Pancreas (tissue), 10 donors: ENCODE results near the gene EIF4A3. TPM values are rescaled to one million over a fixed set of nuclear protein-coding genes. Genes with fewer than 3 reads are reported as not detected.

ENCODE experiments used
- ATAC-seq, 4 donors: fragments of 200-7000 bp; cut with Tn5 transposase; one replicate each; pipeline versions ENCODE4 v1.8.0 to v1.9.1; 2020; ENCODE audit warnings: mild to moderate bottlenecking in 4 of 4, moderate library complexity in 4 of 4
- DNase-seq, 6 donors: peaks; one replicate each; pipeline ENCODE4 v3.0.0-alpha.2; 2020
- FAIRE-seq: peaks from 2 replicates; lab custom pipeline; 2012; peaks lifted over from hg19 to GRCh38; lab: Jason Lieb, UNC
- H3K27ac ChIP-seq, 4 donors: fragments of 200-600 bp; sonication (generic); 1 replicate in 3 of 4; 2 replicates in 1 of 4; pipeline versions ENCODE4 v1.5.0 to v1.8.0; 2020
- H3K27me3 ChIP-seq, 4 donors: fragments of 200-600 bp; one replicate each; pipeline ENCODE4 v1.8.0; 2021
- H3K36me3 ChIP-seq, 3 donors: fragments of 200-600 bp; sonication (generic) in 1 of 3; one replicate each; pipeline versions ENCODE4 v1.5.0 to v1.8.0; 2020 to 2021
- H3K4me1 ChIP-seq, 3 donors: fragments of 200-600 bp; one replicate each; pipeline ENCODE4 v1.8.0; 2021
- H3K4me3 ChIP-seq, 4 donors: fragments of 200-600 bp; sonication (generic) in 2 of 4; one replicate each; pipeline versions ENCODE4 v1.5.0 to v1.8.0; 2020 to 2021
- H3K9me3 ChIP-seq, 4 donors: fragments of 200-600 bp; one replicate each; pipeline ENCODE4 v1.8.0; 2021
- WGBS, 2 donors: extraction: QIAGEN DNeasy Blood & Tissue Kit; methylation state at CpG; one replicate each; pipeline ENCODE4 v1.1.7; 2013; 5-methylcytosine and 5-hydroxymethylcytosine counted together
- intact Hi-C, 3 donors: fragments of 100-400 bp; cut with DNase I; formaldehyde crosslinking; loops; one replicate each; pipeline versions ENCODE4 v1.11.1 to v1.14.2; 2022
- polyA plus RNA-seq, 2 donors: library from polyadenylated mRNA; stranded (reverse); fragments of 200-250 nt; gene quantifications; one replicate each; pipeline ENCODE4 v1.2.3, GENCODE V29; 2013
- total RNA-seq, 6 donors: library from RNA; stranded (reverse); fragmentation: NEBNext Ultra II Directional in 4 of 6; extraction: Animal tissue kit (Norgen Biotek cat#: 25700) in 4 of 6; gene quantifications; one replicate each; pipeline versions ENCODE4 v1.2.1 to v1.2.4, GENCODE V29; 2021 to 2023
- TF ChIP-seq, protein P1 (sequence below), 4 donors: fragments of 200-600 bp; sonication (generic) in 3 of 4; IDR thresholded peaks; one replicate each; pipeline versions ENCODE4 v1.5.0 to v1.8.0; 2021; ENCODE audit warnings: antibody characterized with exemption in 4 of 4
- donor health status: healthy with polysubstance abuse.
- donor health status: DM: no; HTN: no; CAD: no; lungs with moderate emphysema.
- donor health status: DM: no; HTN: no; CAD: no.
- donor health status: control.
- donor health status: control.
- donor health status: Bipolar disorder and iron deficiency.
- donor health status: DM: yes; HTN: yes; CAD: no.
- donor health status: DM: no; HTN: no; CAD: no.
- donor health status: DM: no; HTN: no; CAD: no.
- donor health status: DM: yes; HTN: yes; CAD: no.

The EIF4A3 gene
- total RNA-seq: 10 to 100 TPM; 16.2 to 32.3 (median 30.2) TPM
- 10 to 100 TPM; 16.5 to 37.2 TPM for polyA plus RNA-seq

DNA sequence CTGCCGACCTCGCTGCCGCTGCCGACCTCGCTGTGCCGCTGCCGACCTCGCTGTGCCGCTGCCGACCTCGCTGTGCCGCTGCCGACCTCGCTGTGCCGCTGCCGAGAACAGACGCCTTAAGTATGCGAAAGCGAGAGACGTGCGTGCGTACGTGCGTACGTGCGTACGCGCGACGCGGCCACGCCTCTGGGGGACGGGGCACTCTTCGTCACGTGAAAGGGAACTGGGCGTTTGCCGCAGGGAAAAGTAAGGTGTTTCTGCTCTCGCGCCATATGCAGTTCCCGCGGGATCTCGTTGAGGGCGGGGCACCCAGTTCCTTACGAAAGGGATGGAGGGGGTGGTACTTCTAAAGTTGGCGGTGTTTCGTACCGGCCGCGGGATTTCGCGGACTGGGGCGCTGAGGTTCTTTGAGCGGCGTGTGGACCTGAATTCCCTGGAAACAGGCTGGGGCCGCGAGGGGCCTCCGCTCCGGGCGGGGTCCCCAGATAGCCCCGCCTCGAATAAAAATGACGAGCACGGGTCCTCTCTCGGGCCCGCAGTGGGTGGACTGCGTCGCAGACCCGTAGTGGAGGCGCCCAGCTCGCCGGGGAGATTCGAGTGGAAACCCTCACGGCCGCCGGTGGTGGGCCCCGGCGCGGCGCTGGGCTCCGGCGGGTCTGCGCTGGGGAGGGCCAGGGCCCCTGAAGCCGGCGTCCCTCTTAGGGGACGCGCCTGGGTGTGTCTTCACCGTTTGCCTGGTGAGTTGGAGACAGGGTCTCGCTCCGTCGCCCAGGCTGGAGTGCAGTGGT lies at the start of gene EIF4A3:
TSS of gene EIF4A3 (minus strand) at position 94 of the 788 bp plus-strand sequence. CDS start 167 bp downstream, outside the sequence.
- peaks cover 4 to 16% (median 14%) of the 10 kb centered on the region in 3 donors for H3K36me3 ChIP-seq
- FAIRE-seq (peak; percentile 96), DNase-seq (peak; percentile 96 to 99 (median 98)), ATAC-seq (peak; percentile 94 to 97 (median 96))
- H3K27ac ChIP-seq: peak within 1 kb of the TSS; percentile 57 to 86 (median 79)
- no peaks in the 10 kb centered on the region for H3K27me3 ChIP-seq
- no peaks in the 10 kb centered on the region for H3K9me3 ChIP-seq
- TF ChIP-seq, protein P1, sequence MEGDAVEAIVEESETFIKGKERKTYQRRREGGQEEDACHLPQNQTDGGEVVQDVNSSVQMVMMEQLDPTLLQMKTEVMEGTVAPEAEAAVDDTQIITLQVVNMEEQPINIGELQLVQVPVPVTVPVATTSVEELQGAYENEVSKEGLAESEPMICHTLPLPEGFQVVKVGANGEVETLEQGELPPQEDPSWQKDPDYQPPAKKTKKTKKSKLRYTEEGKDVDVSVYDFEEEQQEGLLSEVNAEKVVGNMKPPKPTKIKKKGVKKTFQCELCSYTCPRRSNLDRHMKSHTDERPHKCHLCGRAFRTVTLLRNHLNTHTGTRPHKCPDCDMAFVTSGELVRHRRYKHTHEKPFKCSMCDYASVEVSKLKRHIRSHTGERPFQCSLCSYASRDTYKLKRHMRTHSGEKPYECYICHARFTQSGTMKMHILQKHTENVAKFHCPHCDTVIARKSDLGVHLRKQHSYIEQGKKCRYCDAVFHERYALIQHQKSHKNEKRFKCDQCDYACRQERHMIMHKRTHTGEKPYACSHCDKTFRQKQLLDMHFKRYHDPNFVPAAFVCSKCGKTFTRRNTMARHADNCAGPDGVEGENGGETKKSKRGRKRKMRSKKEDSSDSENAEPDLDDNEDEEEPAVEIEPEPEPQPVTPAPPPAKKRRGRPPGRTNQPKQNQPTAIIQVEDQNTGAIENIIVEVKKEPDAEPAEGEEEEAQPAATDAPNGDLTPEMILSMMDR (IDR thresholded peaks at IDR 0.05): no peak
- H3K4me1 ChIP-seq: peaks cover 0 to 20% (median 0%) of the 10 kb centered on the region in 3 donors
- WGBS, 2 donors: 0% methylated on average over 86 to 90 of the region's 90 CpGs
- H3K4me3 ChIP-seq: peak within 1 kb of the TSS; percentile 73 to 98 (median 96)
- intact Hi-C loops: no loop called here

- DNase-seq: no peak
- no peaks in the 10 kb centered on the region for H3K27me3 ChIP-seq
- H3K4me3 ChIP-seq: no peak overlapping the region
- H3K9me3 ChIP-seq: no peaks in the 10 kb centered on the region
- no peak overlapping the region for H3K27ac ChIP-seq
- H3K4me1 ChIP-seq: no peaks in the 10 kb centered on the region
- TF ChIP-seq, protein P1 (IDR thresholded peaks at IDR 0.05): no peak
- intact Hi-C loops: loop anchor here in 1 of 3 donors (10.0 kb wide), 1 partner anchor 58 kb away; no protein-coding TSS in a partner anchor
- ATAC-seq: no peak
- WGBS, 2 donors: 88 to 94% methylated on average over 7 of the region's 7 CpGs
- no peaks in the 10 kb centered on the region for H3K36me3 ChIP-seq
- no peak for FAIRE-seq
Observed at GRCh38 chr17:80196652-80197051, 49.7 kb upstream of the EIF4A3 start.

DNA sequence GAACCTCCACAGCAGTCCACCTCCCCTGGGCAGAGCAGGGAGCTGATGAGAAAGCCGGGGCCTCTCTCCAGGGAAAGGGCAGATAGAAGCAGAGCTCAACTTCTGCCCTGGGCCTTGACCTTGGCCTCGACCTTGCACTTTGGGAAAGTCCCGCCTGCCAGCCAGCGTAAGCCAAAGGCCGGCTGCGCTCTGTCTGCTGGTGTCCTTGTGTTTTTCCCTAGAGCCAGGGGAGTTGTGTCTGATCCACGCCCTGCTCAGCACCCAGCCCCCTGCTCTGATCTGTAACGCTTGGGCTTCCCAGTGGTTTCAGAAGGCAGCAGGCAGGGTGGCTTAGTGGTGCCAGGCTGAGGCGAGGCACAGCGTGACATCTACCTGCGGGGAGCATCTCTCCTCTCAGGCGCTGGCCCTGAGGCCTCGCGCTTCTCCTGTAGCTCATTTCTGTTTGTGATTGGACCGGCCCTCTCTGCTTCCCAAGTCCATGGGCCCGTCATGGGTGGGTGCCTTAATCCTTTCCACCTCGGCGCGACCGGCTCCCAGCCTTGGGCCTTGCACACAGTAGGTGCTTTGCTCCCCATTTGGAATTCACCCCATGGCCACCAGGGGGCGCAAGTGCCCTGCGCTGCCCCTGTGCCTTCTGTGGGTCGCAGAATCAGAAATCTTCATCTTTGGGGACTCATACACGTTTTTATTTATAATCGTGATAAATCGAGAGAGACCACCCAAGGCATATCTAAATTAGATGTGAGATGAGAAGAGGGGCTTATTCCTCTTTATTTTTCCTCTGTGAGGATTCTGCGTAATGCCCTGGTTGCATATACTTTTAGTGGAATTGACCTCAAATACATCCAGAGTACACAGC lies 49.0 kb upstream of the EIF4A3 start:
- TF ChIP-seq, protein P1 (IDR thresholded peaks at IDR 0.05): peak; percentile 50 to 81 (median 70)
- 42 to 47% methylated on average over 27 of the region's 27 CpGs for WGBS, 2 donors
- Histone ChIP-seq H3K4me3 (no peak overlapping the region), H3K27ac (no peak overlapping the region), H3K36me3 (no peaks in the 10 kb centered on the region), H3K9me3 (no peaks in the 10 kb centered on the region), H3K4me1 (no peaks in the 10 kb centered on the region), H3K27me3 (no peaks in the 10 kb centered on the region)
- no peak for FAIRE-seq
- intact Hi-C loops: loop anchor here in 1 of 3 donors (10.0 kb wide), 1 partner anchor 59 kb away; no protein-coding TSS in a partner anchor
- ATAC-seq: peak in 1 of 4 donors; percentile 29
- peak in 1 of 6 donors; percentile 46 for DNase-seq

- no peak for ATAC-seq
- TF ChIP-seq, protein P1 (IDR thresholded peaks at IDR 0.05): no peak
- H3K4me1 ChIP-seq: no peaks in the 10 kb centered on the region
- no peaks in the 10 kb centered on the region for H3K36me3 ChIP-seq
- intact Hi-C loops: loop anchor here in 1 of 3 donors (10.0 kb wide), 1 partner anchor 60 kb away; no protein-coding TSS in a partner anchor
- FAIRE-seq: no peak
- H3K4me3 ChIP-seq: no peak overlapping the region
- H3K27me3 ChIP-seq: no peaks in the 10 kb centered on the region
- no peaks in the 10 kb centered on the region for H3K9me3 ChIP-seq
- H3K27ac ChIP-seq: no peak overlapping the region
- no peak for DNase-seq
- 75 to 76% methylated on average over 12 to 14 of the region's 14 CpGs for WGBS, 2 donors
Observed at GRCh38 chr17:80195141-80195540, 48.2 kb upstream of the EIF4A3 start.
